A673 (cell line): ENCODE results near the gene IFFO2. TPM values are rescaled to one million over a fixed set of nuclear protein-coding genes. Genes with fewer than 3 reads are reported as not detected.

ENCODE experiments used
- BruUV-seq: library from RNA; stranded (reverse); fragments of 400-500 nt; replicated peaks from 2 replicates; lab custom pipeline; 2021; lab: Mats Ljungman, UMichigan
- CTCF ChIA-PET: fragments of 300-600 bp; sonication (Branson Sonifier 250); formaldehyde crosslinking; loops from one replicate; lab custom pipeline; 2022; ENCODE audit warnings: antibody characterized with exemption; lab: Charles Lee
- POLR2A ChIA-PET: fragments of 300-600 bp; sonication (Branson Sonifier 250); formaldehyde crosslinking; loops from one replicate; lab custom pipeline; 2022; ENCODE audit warnings: antibody characterized with exemption; ENCODE audit not compliant: low non-redundant PET; lab: Charles Lee
- DNase-seq: peaks from one replicate; pipeline ENCODE4 v3.0.0-alpha.2; 2015; ENCODE audit warnings: low spot score
- H3K27ac ChIP-seq: fragments of 200-600 bp; sonication (generic); 2 replicates; pipeline ENCODE4 v1.5.1; 2016; ENCODE audit warnings: mixed run types, low read depth, mild to moderate bottlenecking, mixed read lengths, antibody characterized with exemption, low read length; ENCODE audit not compliant: poor library complexity, severe bottlenecking
- H3K27me3 ChIP-seq: fragments of 200-600 bp; sonication (generic); replicated peaks from 2 replicates; pipeline ENCODE4 v1.6.1; 2017; ENCODE audit warnings: mixed run types, low read depth, mild to moderate bottlenecking, mixed read lengths, antibody characterized with exemption, low read length; ENCODE audit not compliant: insufficient read depth, poor library complexity
- H3K36me3 ChIP-seq: fragments of 200-600 bp; sonication (generic); 2 replicates; pipeline ENCODE4 v1.6.1; 2016; ENCODE audit warnings: mixed run types, mild to moderate bottlenecking, mixed read lengths, antibody characterized with exemption, low read length; ENCODE audit not compliant: insufficient read depth, poor library complexity, severe bottlenecking
- H3K4me1 ChIP-seq: fragments of 200-600 bp; sonication (generic); 2 replicates; pipeline ENCODE4 v1.6.1; 2017; ENCODE audit warnings: mixed run types, mild to moderate bottlenecking, mixed read lengths, antibody characterized with exemption, low read length; ENCODE audit not compliant: insufficient read depth, poor library complexity, severe bottlenecking
- H3K4me3 ChIP-seq: fragments of 200-600 bp; sonication (generic); 2 replicates; pipeline ENCODE4 v1.5.1; 2016; ENCODE audit warnings: low read depth, mixed run types, mild to moderate bottlenecking, mixed read lengths, low read length; ENCODE audit not compliant: poor library complexity, severe bottlenecking
- H3K9me3 ChIP-seq: fragments of 200-600 bp; sonication (generic); 2 replicates; pipeline ENCODE4 v1.6.1; 2016; ENCODE audit warnings: mixed run types, low read depth, mild to moderate bottlenecking, mixed read lengths, antibody characterized with exemption, low read length; ENCODE audit not compliant: poor library complexity, severe bottlenecking
- CTCF ChIP-seq: fragments of 300-800, 200-600 bp; sonication (generic); conservative IDR thresholded peaks from 2 replicates; pipeline ENCODE4 v1.5.1; 2017; ENCODE audit warnings: low read depth, mild to moderate bottlenecking, antibody characterized with exemption, low read length, moderate library complexity, mixed read lengths
- EZH2 ChIP-seq: fragments of 200-600 bp; sonication (generic); IDR thresholded peaks from 2 replicates; pipeline ENCODE4 v1.6.1; 2017; ENCODE audit warnings: borderline replicate concordance, low read depth, mild to moderate bottlenecking, mixed read lengths, antibody characterized with exemption, low read length; ENCODE audit not compliant: poor library complexity, severe bottlenecking
- intact Hi-C: fragments of 100-400 bp; cut with micrococcal nuclease; formaldehyde crosslinking; loops from one replicate; pipeline ENCODE4 v1.10.0; 2022; ENCODE audit not compliant: unreplicated experiment
- total RNA-seq: library from RNA; stranded (reverse); gene quantifications from 2 replicates; pipeline ENCODE4 v1.2.3, GENCODE V29; 2021

The IFFO2 gene
- total RNA-seq, 1 experiment from 2014 or later: 13.3 TPM

- Histone ChIP-seq H3K27ac (peak overlapping the region; percentile 79), H3K36me3 (no peaks in the 10 kb centered on the region), H3K4me3 (no peak overlapping the region), H3K9me3 (no peaks in the 10 kb centered on the region), H3K27me3 (no peaks in the 10 kb centered on the region), H3K4me1 (peaks cover 84% of the 10 kb centered on the region)
- no peak for DNase-seq
- no TSS peak for BruUV-seq
- TF ChIP-seq CTCF (no peak), EZH2 (no peak)
- POLR2A ChIA-PET: no interaction called here
- CTCF ChIA-PET: no interaction called here
- intact Hi-C loops: no loop called here
Measured at GRCh38 chr1:18948048-18948912, 8.2 kb downstream of the IFFO2 start.

DNA sequence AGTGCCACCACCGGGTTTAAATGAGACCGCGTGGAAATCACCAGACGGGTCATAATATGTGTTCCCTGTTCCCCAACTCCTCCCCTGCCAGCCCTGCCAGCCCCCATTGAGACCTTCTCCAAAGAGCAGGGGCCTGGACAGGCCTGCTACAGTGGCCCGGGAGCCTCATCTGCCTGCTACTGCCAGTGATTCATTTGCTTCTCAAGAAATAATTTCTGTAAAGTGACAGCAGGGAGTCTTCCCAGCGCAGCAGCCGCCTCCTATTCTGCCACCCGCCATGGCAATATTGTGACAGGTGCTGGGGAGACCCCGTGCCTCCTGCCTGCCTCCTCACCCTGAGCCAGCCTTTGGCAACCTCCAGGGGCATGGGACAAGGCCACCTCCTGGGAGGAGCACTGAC lies 8.9 kb downstream of the IFFO2 start:
- no TSS peak for BruUV-seq
- Histone ChIP-seq H3K9me3 (no peaks in the 10 kb centered on the region), H3K36me3 (no peaks in the 10 kb centered on the region), H3K27ac (peak overlapping the region; percentile 79), H3K27me3 (no peaks in the 10 kb centered on the region), H3K4me3 (no peak overlapping the region), H3K4me1 (peaks cover 83% of the 10 kb centered on the region)
- ChIA-PET CTCF (no interaction called here), POLR2A (no interaction called here)
- DNase-seq: peak; percentile 75
- no peak for TF ChIP-seq EZH2
- TF ChIP-seq CTCF: no peak
- intact Hi-C loops: no loop called here

DNA sequence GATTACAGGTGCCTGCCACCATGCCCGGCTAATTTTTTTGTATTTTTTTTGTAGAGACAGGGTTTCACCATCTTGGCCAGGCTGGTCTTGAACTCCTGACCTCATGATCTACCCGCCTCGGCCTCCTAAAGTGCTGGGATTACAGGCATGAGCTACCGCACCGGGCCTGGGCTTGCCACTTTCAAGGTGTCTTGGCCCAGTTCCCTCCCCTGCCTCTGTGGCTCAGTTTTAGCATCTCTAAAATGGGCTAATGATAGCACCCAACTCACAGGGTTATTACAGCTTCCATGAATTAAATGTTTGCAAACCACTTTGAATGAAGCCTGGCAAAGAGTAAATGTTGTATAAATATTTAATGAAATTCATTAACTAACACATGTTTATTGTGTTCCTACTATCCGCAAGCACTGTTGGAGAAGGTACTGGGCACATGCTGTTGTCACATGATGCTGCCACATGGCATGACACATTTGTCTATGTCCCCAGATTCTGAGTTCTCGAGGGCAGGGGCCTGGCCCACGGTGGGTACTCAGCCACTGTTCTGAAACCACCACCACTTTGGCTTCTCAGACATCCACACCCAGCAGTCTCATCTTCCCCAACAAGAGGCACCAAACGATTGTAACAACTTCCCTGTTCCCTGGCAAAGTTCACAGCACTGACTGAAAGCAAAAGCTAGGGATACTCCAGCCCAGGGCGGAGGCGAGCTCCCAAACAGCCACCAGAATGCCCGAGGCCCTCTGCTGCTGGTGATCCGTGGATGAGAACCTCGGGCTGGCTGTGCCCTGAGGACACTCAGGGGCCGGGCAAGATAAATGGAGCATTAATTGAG lies 9.7 kb downstream of the IFFO2 start:
- no peaks in the 10 kb centered on the region for H3K27me3 ChIP-seq
- no peaks in the 10 kb centered on the region for H3K9me3 ChIP-seq
- ChIA-PET POLR2A (interaction anchor here (0.6 kb wide), 1 partner anchor 9 kb away, joined by 8 read pairs; no protein-coding TSS in a partner anchor), CTCF (no interaction called here)
- intact Hi-C loops: no loop called here
- no TSS peak for BruUV-seq
- H3K4me3 ChIP-seq: no peak overlapping the region
- DNase-seq: no peak
- H3K4me1 ChIP-seq: peaks cover 86% of the 10 kb centered on the region
- TF ChIP-seq CTCF (no peak), EZH2 (no peak)
- H3K27ac ChIP-seq: peak overlapping the region; percentile 79
- H3K36me3 ChIP-seq: no peaks in the 10 kb centered on the region
